ENCODE results near the gene ZNF215.

DNA sequence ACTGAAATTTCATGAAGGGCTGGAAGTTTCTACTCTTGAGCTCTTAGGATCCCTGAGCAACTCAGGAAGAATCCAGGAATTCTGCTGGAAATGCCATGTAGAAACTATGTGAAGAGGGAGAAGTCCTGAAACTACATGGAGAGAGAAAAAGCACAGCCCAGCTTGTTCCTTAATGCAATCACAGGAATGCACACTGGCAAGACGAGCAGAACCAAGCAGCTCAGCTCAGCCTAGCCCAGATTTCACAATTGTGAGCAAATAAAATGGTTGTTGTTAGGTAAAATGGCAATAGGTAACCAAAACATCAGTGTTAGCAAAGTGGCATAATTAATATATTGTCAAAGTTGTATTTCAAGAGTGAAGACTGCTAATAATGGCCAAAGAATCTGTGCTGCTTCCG is 65.8 kb downstream of the ZNF215 start:
- TF ChIP-seq POLR2A (IDR thresholded peaks at IDR 0.05; ENCODE audit: low read depth, low read length): no peak
- no peak for TF ChIP-seq POLR2AphosphoS5 (IDR thresholded peaks at IDR 0.05; ENCODE audit: low read depth, low read length)
- TF ChIP-seq TAF1 (IDR thresholded peaks at IDR 0.05; ENCODE audit: low read depth, low read length): no peak
- no peak for TF ChIP-seq POU2F2 (IDR thresholded peaks at IDR 0.05; ENCODE audit: low read depth, low read length)
